H9 (cell line): Measurements from ENCODE around the gene BPIFB4. TPM values are rescaled to one million over a fixed set of nuclear protein-coding genes. Genes with fewer than 3 reads are reported as not detected.

ENCODE experiments used
- DNase-seq: peaks from one replicate; pipeline ENCODE4 v3.0.0-alpha.2; 2017
- H2AFZ ChIP-seq: one replicate; pipeline ENCODE4 v1.6.1; 2013; ENCODE audit warnings: mild to moderate bottlenecking, low read length, control low read depth, moderate library complexity
- H2AK5ac ChIP-seq: 2 replicates; pipeline ENCODE4 v1.6.1; 2013; ENCODE audit warnings: low read length, control low read depth, mixed read lengths; ENCODE audit not compliant: insufficient read length
- H2BK120ac ChIP-seq: one replicate; pipeline ENCODE4 v1.6.1; 2013; ENCODE audit warnings: low read depth, mild to moderate bottlenecking, low read length, control low read depth, inconsistent platforms; ENCODE audit not compliant: poor library complexity, severe bottlenecking
- H2BK12ac ChIP-seq: 2 replicates; pipeline ENCODE4 v1.6.1; 2013; ENCODE audit warnings: low read length, control low read depth, mixed read lengths, low read depth; ENCODE audit not compliant: insufficient read length
- H2BK15ac ChIP-seq: 2 replicates; pipeline ENCODE4 v1.6.1; 2013; ENCODE audit warnings: low read depth, low read length, control low read depth
- H2BK20ac ChIP-seq: one replicate; pipeline ENCODE4 v1.6.1; 2013; ENCODE audit warnings: low read depth, mild to moderate bottlenecking, low read length, control low read depth, inconsistent platforms; ENCODE audit not compliant: poor library complexity, severe bottlenecking
- H2BK5ac ChIP-seq: 2 replicates; pipeline ENCODE4 v1.6.1; 2013; ENCODE audit warnings: low read length, control low read depth, mixed read lengths; ENCODE audit not compliant: insufficient read length
- H3K14ac ChIP-seq: 2 replicates; pipeline ENCODE4 v1.6.1; 2013; ENCODE audit warnings: low read length, control low read depth; ENCODE audit not compliant: insufficient read depth
- H3K18ac ChIP-seq: 2 replicates; pipeline ENCODE4 v1.6.1; 2013; ENCODE audit warnings: low read depth, mild to moderate bottlenecking, mixed read lengths, low read length, control low read depth; ENCODE audit not compliant: insufficient read length
- H3K23ac ChIP-seq: 2 replicates; pipeline ENCODE4 v1.6.1; 2013; ENCODE audit warnings: low read length, control low read depth, mixed read lengths, low read depth; ENCODE audit not compliant: insufficient read length
- H3K23me2 ChIP-seq: 2 replicates; pipeline ENCODE4 v1.6.1; 2013; ENCODE audit warnings: low read depth, mild to moderate bottlenecking, mixed read lengths, low read length, control low read depth; ENCODE audit not compliant: insufficient read length, poor library complexity, severe bottlenecking
- H3K27ac ChIP-seq: 2 replicates; pipeline ENCODE4 v1.5.1; 2013; ENCODE audit warnings: low read length, control low read depth, mixed read lengths, low read depth; ENCODE audit not compliant: insufficient read length
- H3K27me3 ChIP-seq: 2 replicates; pipeline ENCODE4 v1.6.1; 2013; ENCODE audit warnings: low read length, control low read depth, inconsistent platforms; ENCODE audit not compliant: insufficient read depth
- H3K4ac ChIP-seq: 2 replicates; pipeline ENCODE4 v1.6.1; 2013; ENCODE audit warnings: low read depth, mild to moderate bottlenecking, control low read depth, inconsistent platforms, low read length, moderate library complexity
- H3K4me1 ChIP-seq: 2 replicates; pipeline ENCODE4 v1.6.1; 2013; ENCODE audit warnings: low read length, control low read depth, inconsistent platforms; ENCODE audit not compliant: insufficient read depth
- H3K4me2 ChIP-seq: 2 replicates; pipeline ENCODE4 v1.6.1; 2013; ENCODE audit warnings: low read length, control low read depth, mixed read lengths; ENCODE audit not compliant: insufficient read length, insufficient read depth
- H3K56ac ChIP-seq: 2 replicates; pipeline ENCODE4 v1.6.1; 2013; ENCODE audit warnings: low read depth, mild to moderate bottlenecking, mixed read lengths, low read length, control low read depth; ENCODE audit not compliant: insufficient read length
- H3K79me1 ChIP-seq: 2 replicates; pipeline ENCODE4 v1.6.1; 2013; ENCODE audit warnings: low read depth, mild to moderate bottlenecking, moderate library complexity, low read length, control low read depth, inconsistent platforms; ENCODE audit not compliant: insufficient read depth, poor library complexity, severe bottlenecking
- H3K79me2 ChIP-seq: 2 replicates; pipeline ENCODE4 v1.6.1; 2013; ENCODE audit warnings: low read length, control low read depth, inconsistent platforms; ENCODE audit not compliant: insufficient read depth
- H3K9ac ChIP-seq: 2 replicates; pipeline ENCODE4 v1.6.1; 2013; ENCODE audit warnings: low read length, control low read depth, mixed read lengths; ENCODE audit not compliant: insufficient read length; ENCODE audit errors: extremely low read depth
- H3K9me3 ChIP-seq: one replicate; pipeline ENCODE4 v1.6.1; 2013; ENCODE audit warnings: low read depth, low read length, inconsistent platforms; ENCODE audit not compliant: control insufficient read depth
- H3T11ph ChIP-seq: one replicate; pipeline ENCODE4 v1.6.1; 2013; ENCODE audit warnings: mild to moderate bottlenecking, low read length, control low read depth, inconsistent platforms
- H4K20me1 ChIP-seq: one replicate; pipeline ENCODE4 v1.6.1; 2013; ENCODE audit not compliant: control insufficient read depth, insufficient read length, insufficient read depth
- H4K5ac ChIP-seq: 2 replicates; pipeline ENCODE4 v1.6.1; 2013; ENCODE audit warnings: low read depth, mild to moderate bottlenecking, mixed read lengths, low read length, control low read depth; ENCODE audit not compliant: insufficient read length
- H4K8ac ChIP-seq: replicated peaks from 2 replicates; pipeline ENCODE4 v1.6.1; 2013; ENCODE audit warnings: low read length, control low read depth, mixed read lengths, low read depth; ENCODE audit not compliant: insufficient read length
- H4K91ac ChIP-seq: 2 replicates; pipeline ENCODE4 v1.6.1; 2013; ENCODE audit warnings: low read depth, mild to moderate bottlenecking, moderate library complexity, mixed read lengths, low read length, control low read depth; ENCODE audit not compliant: insufficient read length
- H3K27ac Mint-ChIP-seq, 3 experiments: 2 replicates in 2 of 3; 3 replicates in 1 of 3; pipeline ENCODE4 v1.8.0; 2020 to 2021; ENCODE audit warnings: mixed read lengths in 3 of 3, mild to moderate bottlenecking in 1 of 3, moderate library complexity in 1 of 3
- H3K27me3 Mint-ChIP-seq: 2 replicates; pipeline ENCODE4 v1.8.0; 2021; ENCODE audit warnings: low read depth, mild to moderate bottlenecking, moderate library complexity, mixed read lengths
- H3K36me3 Mint-ChIP-seq, 3 experiments: 2 replicates in 2 of 3; 3 replicates in 1 of 3; pipeline ENCODE4 v1.8.0; 2020 to 2021; ENCODE audit warnings: low read depth in 3 of 3, mixed read lengths in 3 of 3; ENCODE audit not compliant: insufficient read depth in 1 of 3
- H3K4me1 Mint-ChIP-seq, 2 experiments: 2 replicates each; pipeline ENCODE4 v1.8.0; 2020; ENCODE audit warnings: mixed read lengths in 2 of 2
- H3K4me3 Mint-ChIP-seq, 2 experiments: 2 replicates in 1 of 2; 3 replicates in 1 of 2; pipeline ENCODE4 v1.8.0; 2020 to 2021; ENCODE audit warnings: mild to moderate bottlenecking in 2 of 2, mixed read lengths in 2 of 2, moderate library complexity in 1 of 2
- H3K9me3 Mint-ChIP-seq, 2 experiments: 2 replicates in 1 of 2; 3 replicates in 1 of 2; pipeline ENCODE4 v1.8.0; 2020; ENCODE audit warnings: mild to moderate bottlenecking in 2 of 2, mixed read lengths in 2 of 2, moderate library complexity in 1 of 2
- WGBS: extraction: QIAGEN DNeasy Blood & Tissue Kit; methylation state at CpG from one replicate; pipeline ENCODE4 v1.1.7; 2013; ENCODE audit warnings: missing lambda C conversion rate, low lambda C conversion rate, mixed read lengths; ENCODE audit not compliant: insufficient read length; ENCODE audit errors: extremely low coverage; 5-methylcytosine and 5-hydroxymethylcytosine counted together
- total RNA-seq: library from RNA; stranded (reverse); gene quantifications from 2 replicates; pipeline ENCODE4 v1.2.1, GENCODE V29; 2021
- TF ChIP-seq, protein P1 (sequence below): fragments of 200-600 bp; sonication (generic); conservative IDR thresholded peaks from 3 replicates; pipeline ENCODE4 v1.8.0; 2021; ENCODE audit warnings: antibody characterized with exemption, mild to moderate bottlenecking

BPIFB4 gene
- total RNA-seq, 1 experiment from 2014 or later: not detected

DNA sequence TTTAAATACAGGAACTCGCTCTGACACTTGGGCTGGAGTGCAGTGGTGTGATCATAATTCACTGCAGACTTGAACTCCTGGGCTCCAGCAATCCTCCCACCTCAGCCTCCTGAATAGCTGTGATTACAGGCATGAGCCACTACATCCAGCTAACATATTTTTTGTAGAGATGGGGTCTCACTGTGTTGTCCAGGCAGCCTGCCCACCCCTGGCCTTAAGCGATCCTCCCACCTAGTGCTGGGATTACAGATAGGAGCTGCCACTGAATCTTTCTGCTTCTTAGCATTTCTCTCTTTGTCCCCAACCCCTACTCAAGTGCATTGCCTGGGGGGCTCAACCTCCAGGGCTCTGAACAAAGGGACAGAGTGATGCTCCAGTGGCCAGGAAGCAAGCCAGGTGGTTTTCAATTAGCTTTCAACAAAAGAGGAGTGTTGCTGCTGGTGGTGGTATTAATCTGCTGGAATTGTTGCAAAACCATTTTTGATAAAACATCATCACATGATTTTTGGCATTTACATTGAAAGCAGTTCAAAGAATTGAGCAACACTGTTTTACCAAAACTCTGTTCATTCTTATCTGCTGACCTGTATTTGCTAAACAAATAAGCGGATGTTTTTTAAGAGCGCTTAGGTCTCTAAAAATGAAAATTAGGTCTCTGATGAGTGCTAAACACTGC, 48.1 kb downstream of the BPIFB4 start:
- Histone ChIP-seq H3K14ac (no peak overlapping the region), H3K27me3 (no peaks in the 10 kb centered on the region), H2AK5ac (no peak overlapping the region), H3K18ac (no peak overlapping the region), H4K91ac (no peak overlapping the region), H3K9ac (no peak overlapping the region), H3K4me1 (no peaks in the 10 kb centered on the region), H2AFZ (no peak overlapping the region), H2BK5ac (no peak overlapping the region), H2BK15ac (no peak overlapping the region), H2BK20ac (no peak overlapping the region), H3K27ac (no peak overlapping the region), H2BK120ac (no peak overlapping the region), H3K79me1 (no peaks in the 10 kb centered on the region), H3K79me2 (no peaks in the 10 kb centered on the region), H3K4ac (no peak overlapping the region), H4K5ac (no peak overlapping the region), H3T11ph (no peak overlapping the region), H3K56ac (no peak overlapping the region), H3K23ac (no peak overlapping the region), H4K8ac (no peak overlapping the region), H2BK12ac (no peak overlapping the region), H3K9me3 (no peaks in the 10 kb centered on the region), H3K23me2 (no peaks in the 10 kb centered on the region), H4K20me1 (no peaks in the 10 kb centered on the region), H3K4me2 (no peak overlapping the region)
- TF ChIP-seq, protein P1, sequence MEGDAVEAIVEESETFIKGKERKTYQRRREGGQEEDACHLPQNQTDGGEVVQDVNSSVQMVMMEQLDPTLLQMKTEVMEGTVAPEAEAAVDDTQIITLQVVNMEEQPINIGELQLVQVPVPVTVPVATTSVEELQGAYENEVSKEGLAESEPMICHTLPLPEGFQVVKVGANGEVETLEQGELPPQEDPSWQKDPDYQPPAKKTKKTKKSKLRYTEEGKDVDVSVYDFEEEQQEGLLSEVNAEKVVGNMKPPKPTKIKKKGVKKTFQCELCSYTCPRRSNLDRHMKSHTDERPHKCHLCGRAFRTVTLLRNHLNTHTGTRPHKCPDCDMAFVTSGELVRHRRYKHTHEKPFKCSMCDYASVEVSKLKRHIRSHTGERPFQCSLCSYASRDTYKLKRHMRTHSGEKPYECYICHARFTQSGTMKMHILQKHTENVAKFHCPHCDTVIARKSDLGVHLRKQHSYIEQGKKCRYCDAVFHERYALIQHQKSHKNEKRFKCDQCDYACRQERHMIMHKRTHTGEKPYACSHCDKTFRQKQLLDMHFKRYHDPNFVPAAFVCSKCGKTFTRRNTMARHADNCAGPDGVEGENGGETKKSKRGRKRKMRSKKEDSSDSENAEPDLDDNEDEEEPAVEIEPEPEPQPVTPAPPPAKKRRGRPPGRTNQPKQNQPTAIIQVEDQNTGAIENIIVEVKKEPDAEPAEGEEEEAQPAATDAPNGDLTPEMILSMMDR: no peak
- no peak for DNase-seq
- Mint-ChIP-seq H3K36me3 (no peaks in the 10 kb centered on the region), H3K4me3 (no peak overlapping the region), H3K4me1 (peaks cover 4 to 5% of the 10 kb centered on the region in 2 experiments; a peak in 2 of 4 replicates), H3K27me3 (peaks cover 42% of the 10 kb centered on the region), H3K9me3 (peaks cover 4 to 9% of the 10 kb centered on the region in 2 experiments; a peak in 4 of 5 replicates), H3K27ac (no peak overlapping the region)
- no CpG with 5 or more reads among the region's 4 CpGs for WGBS
